NB4 (cell line): ENCODE results near the gene EMC1.

Experiments
- MYC ChIP-seq: IDR thresholded peaks from 2 replicates; pipeline ENCODE4 v1.6.1; 2011; ENCODE audit warnings: low read depth, low read length
- POLR2A ChIP-seq: IDR thresholded peaks from 2 replicates; pipeline ENCODE4 v1.6.1; 2011; ENCODE audit warnings: mild to moderate bottlenecking; ENCODE audit not compliant: insufficient read length; ENCODE audit errors: extremely low read depth
- TF ChIP-seq, protein P1 (sequence below): IDR thresholded peaks from one replicate; pipeline ENCODE4 v1.5.1; 2012; ENCODE audit warnings: low read depth, low read length

- TF ChIP-seq, protein P1, sequence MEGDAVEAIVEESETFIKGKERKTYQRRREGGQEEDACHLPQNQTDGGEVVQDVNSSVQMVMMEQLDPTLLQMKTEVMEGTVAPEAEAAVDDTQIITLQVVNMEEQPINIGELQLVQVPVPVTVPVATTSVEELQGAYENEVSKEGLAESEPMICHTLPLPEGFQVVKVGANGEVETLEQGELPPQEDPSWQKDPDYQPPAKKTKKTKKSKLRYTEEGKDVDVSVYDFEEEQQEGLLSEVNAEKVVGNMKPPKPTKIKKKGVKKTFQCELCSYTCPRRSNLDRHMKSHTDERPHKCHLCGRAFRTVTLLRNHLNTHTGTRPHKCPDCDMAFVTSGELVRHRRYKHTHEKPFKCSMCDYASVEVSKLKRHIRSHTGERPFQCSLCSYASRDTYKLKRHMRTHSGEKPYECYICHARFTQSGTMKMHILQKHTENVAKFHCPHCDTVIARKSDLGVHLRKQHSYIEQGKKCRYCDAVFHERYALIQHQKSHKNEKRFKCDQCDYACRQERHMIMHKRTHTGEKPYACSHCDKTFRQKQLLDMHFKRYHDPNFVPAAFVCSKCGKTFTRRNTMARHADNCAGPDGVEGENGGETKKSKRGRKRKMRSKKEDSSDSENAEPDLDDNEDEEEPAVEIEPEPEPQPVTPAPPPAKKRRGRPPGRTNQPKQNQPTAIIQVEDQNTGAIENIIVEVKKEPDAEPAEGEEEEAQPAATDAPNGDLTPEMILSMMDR = no peak
- TF ChIP-seq MYC (no peak), POLR2A (no peak)
Observed at GRCh38 chr1:19283891-19284290, 32.6 kb upstream of the EMC1 start.
